Pancreas (tissue), 10 donors: Measurements from ENCODE around the gene EPHX1. TPM values are rescaled to one million over a fixed set of nuclear protein-coding genes. Genes with fewer than 3 reads are reported as not detected.

Experiments
- ATAC-seq, 4 donors: fragments of 200-7000 bp; cut with Tn5 transposase; one replicate each; pipeline versions ENCODE4 v1.8.0 to v1.9.1; 2020; ENCODE audit warnings: mild to moderate bottlenecking in 4 of 4, moderate library complexity in 4 of 4
- DNase-seq, 6 donors: peaks; one replicate each; pipeline ENCODE4 v3.0.0-alpha.2; 2020
- FAIRE-seq: peaks from 2 replicates; lab custom pipeline; 2012; peaks lifted over from hg19 to GRCh38; lab: Jason Lieb, UNC
- H3K27ac ChIP-seq, 4 donors: fragments of 200-600 bp; sonication (generic); 1 replicate in 3 of 4; 2 replicates in 1 of 4; pipeline versions ENCODE4 v1.5.0 to v1.8.0; 2020
- H3K27me3 ChIP-seq, 4 donors: fragments of 200-600 bp; one replicate each; pipeline ENCODE4 v1.8.0; 2021
- H3K36me3 ChIP-seq, 3 donors: fragments of 200-600 bp; sonication (generic) in 1 of 3; one replicate each; pipeline versions ENCODE4 v1.5.0 to v1.8.0; 2020 to 2021
- H3K4me1 ChIP-seq, 3 donors: fragments of 200-600 bp; one replicate each; pipeline ENCODE4 v1.8.0; 2021
- H3K4me3 ChIP-seq, 4 donors: fragments of 200-600 bp; sonication (generic) in 2 of 4; one replicate each; pipeline versions ENCODE4 v1.5.0 to v1.8.0; 2020 to 2021
- H3K9me3 ChIP-seq, 4 donors: fragments of 200-600 bp; one replicate each; pipeline ENCODE4 v1.8.0; 2021
- WGBS, 2 donors: extraction: QIAGEN DNeasy Blood & Tissue Kit; methylation state at CpG; one replicate each; pipeline ENCODE4 v1.1.7; 2013; 5-methylcytosine and 5-hydroxymethylcytosine counted together
- intact Hi-C, 3 donors: fragments of 100-400 bp; cut with DNase I; formaldehyde crosslinking; loops; one replicate each; pipeline versions ENCODE4 v1.11.1 to v1.14.2; 2022
- polyA plus RNA-seq, 2 donors: library from polyadenylated mRNA; stranded (reverse); fragments of 200-250 nt; gene quantifications; one replicate each; pipeline ENCODE4 v1.2.3, GENCODE V29; 2013
- total RNA-seq, 6 donors: library from RNA; stranded (reverse); fragmentation: NEBNext Ultra II Directional in 4 of 6; extraction: Animal tissue kit (Norgen Biotek cat#: 25700) in 4 of 6; gene quantifications; one replicate each; pipeline versions ENCODE4 v1.2.1 to v1.2.4, GENCODE V29; 2021 to 2023
- TF ChIP-seq, protein P1 (sequence below), 4 donors: fragments of 200-600 bp; sonication (generic) in 3 of 4; IDR thresholded peaks; one replicate each; pipeline versions ENCODE4 v1.5.0 to v1.8.0; 2021; ENCODE audit warnings: antibody characterized with exemption in 4 of 4
- donor health status: healthy with polysubstance abuse.
- donor health status: DM: no; HTN: no; CAD: no; lungs with moderate emphysema.
- donor health status: DM: no; HTN: no; CAD: no.
- donor health status: control.
- donor health status: control.
- donor health status: Bipolar disorder and iron deficiency.
- donor health status: DM: yes; HTN: yes; CAD: no.
- donor health status: DM: no; HTN: no; CAD: no.
- donor health status: DM: no; HTN: no; CAD: no.
- donor health status: DM: yes; HTN: yes; CAD: no.

The EPHX1 gene
- total and polyA plus RNA-seq, 8 donors = 26.1 to 168 (median 124) TPM

DNA sequence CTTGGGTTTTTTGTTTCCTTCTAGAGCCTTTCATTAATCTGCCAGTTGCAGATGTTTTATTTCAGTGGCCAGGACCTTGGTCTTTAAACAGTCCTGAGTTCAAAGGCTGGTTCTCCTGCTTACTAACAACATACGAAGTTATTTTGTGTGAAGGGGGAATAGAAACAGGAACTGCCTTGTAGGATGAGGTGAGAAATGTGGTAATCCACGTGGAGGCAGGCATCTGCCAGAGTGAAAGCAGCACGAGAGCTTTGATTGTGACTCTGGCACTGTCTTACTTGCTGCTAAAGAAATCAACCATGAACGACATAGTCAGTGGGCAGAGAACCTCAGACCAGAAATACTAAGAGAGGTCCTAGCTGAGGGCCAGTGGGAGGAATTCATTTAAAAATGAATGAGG lies 41.9 kb downstream of the EPHX1 start:
- TF ChIP-seq, protein P1, sequence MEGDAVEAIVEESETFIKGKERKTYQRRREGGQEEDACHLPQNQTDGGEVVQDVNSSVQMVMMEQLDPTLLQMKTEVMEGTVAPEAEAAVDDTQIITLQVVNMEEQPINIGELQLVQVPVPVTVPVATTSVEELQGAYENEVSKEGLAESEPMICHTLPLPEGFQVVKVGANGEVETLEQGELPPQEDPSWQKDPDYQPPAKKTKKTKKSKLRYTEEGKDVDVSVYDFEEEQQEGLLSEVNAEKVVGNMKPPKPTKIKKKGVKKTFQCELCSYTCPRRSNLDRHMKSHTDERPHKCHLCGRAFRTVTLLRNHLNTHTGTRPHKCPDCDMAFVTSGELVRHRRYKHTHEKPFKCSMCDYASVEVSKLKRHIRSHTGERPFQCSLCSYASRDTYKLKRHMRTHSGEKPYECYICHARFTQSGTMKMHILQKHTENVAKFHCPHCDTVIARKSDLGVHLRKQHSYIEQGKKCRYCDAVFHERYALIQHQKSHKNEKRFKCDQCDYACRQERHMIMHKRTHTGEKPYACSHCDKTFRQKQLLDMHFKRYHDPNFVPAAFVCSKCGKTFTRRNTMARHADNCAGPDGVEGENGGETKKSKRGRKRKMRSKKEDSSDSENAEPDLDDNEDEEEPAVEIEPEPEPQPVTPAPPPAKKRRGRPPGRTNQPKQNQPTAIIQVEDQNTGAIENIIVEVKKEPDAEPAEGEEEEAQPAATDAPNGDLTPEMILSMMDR (IDR thresholded peaks at IDR 0.05) = no peak
- 30 to 32% methylated on average over 4 of the region's 4 CpGs for WGBS, 2 donors
- intact Hi-C loops = no loop called here
- no peak for FAIRE-seq
- Histone ChIP-seq H3K4me3 (no peak overlapping the region), H3K4me1 (peaks cover 6 to 26% (median 12%) of the 10 kb centered on the region in 3 donors), H3K9me3 (no peaks in the 10 kb centered on the region), H3K36me3 (peaks cover 0 to 52% (median 33%) of the 10 kb centered on the region in 3 donors), H3K27ac (peak overlapping the region in 2 of 4 donors; percentile 30 to 41), H3K27me3 (no peaks in the 10 kb centered on the region)
- peak in 1 of 4 donors; percentile 24 for ATAC-seq
- no peak for DNase-seq

DNA sequence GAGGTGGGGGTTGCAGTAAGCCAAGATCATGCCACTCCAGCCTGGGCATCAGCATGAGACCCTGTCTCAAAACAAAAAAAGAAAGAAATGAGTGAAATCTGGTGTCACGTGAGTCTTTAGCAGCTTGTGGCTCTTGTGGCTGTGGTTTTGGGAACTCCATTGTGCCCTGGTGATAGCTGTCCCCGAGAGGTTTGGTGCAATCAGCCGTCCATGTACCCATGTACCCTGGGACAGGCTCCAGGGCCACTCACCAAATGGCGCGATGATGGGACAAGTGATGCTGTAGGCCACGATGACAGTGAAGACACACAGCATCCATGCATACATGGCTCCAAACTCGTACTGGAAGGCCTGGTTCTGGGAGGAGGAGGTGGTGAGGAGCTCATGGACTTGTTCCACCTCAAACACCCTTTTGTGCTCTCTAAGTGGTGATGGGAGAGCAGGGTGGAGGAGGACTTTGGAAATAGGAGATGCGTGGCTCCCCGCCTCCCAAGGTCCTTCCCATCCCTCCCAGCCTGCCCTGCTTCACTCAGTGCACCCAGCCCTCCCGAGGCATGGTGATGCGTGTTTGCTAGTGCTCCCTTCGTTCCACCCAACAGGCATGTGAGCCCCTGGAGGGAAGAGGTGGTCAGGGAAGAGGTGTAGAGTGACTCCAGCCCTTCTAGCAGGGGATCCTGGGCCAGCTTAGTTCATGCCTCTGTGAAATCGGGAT lies 42.6 kb downstream of the EPHX1 start:
- H3K27ac ChIP-seq = peak overlapping the region in 2 of 4 donors; percentile 30 to 41
- no peak for FAIRE-seq

DNA sequence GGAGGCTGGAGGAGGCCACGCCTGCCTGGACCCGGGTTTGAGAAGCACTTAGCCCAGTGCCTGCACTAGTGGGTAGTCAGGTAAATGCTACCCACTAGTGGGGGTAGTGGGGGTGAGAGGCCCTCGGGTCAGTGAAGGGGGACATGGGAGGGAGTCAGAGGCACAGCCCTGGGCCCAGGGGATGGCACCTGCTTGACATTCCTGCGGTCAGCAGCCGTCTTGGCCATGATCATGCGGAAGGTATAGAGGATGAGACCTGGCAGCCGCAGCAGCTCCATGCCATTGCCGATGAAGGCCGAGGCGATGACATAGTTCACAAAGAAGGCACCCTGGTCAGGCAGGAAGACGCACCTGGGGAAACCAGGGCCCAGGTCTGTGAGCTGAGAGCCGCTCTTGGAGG lies 43.5 kb downstream of the EPHX1 start:
- FAIRE-seq (no peak), ATAC-seq (no peak), DNase-seq (peak in 1 of 6 donors; percentile 60)
- TF ChIP-seq, protein P1 (IDR thresholded peaks at IDR 0.05) = no peak
- Histone ChIP-seq H3K4me3 (no peak overlapping the region), H3K27me3 (no peaks in the 10 kb centered on the region), H3K36me3 (peaks cover 0 to 55% (median 35%) of the 10 kb centered on the region in 3 donors), H3K27ac (no peak overlapping the region), H3K4me1 (peaks cover 0 to 11% (median 4%) of the 10 kb centered on the region in 3 donors), H3K9me3 (no peaks in the 10 kb centered on the region)
- intact Hi-C loops = no loop called here
- WGBS, 2 donors = 88 to 96% methylated on average over 12 of the region's 12 CpGs

More for the DNA sequence above, 42.6 kb downstream of the EPHX1 start:
- TF ChIP-seq, protein P1 (IDR thresholded peaks at IDR 0.05) = no peak
- H3K27me3 ChIP-seq = no peaks in the 10 kb centered on the region
- no peaks in the 10 kb centered on the region for H3K9me3 ChIP-seq
- no peak for ATAC-seq
- H3K4me3 ChIP-seq = no peak overlapping the region
- peak in 1 of 6 donors; percentile 63 for DNase-seq
- intact Hi-C loops = no loop called here
- peaks cover 0 to 46% (median 34%) of the 10 kb centered on the region in 3 donors for H3K36me3 ChIP-seq
- 95% methylated on average over 13 of the region's 13 CpGs for WGBS, 2 donors
- peaks cover 4 to 20% (median 6%) of the 10 kb centered on the region in 3 donors for H3K4me1 ChIP-seq

DNA sequence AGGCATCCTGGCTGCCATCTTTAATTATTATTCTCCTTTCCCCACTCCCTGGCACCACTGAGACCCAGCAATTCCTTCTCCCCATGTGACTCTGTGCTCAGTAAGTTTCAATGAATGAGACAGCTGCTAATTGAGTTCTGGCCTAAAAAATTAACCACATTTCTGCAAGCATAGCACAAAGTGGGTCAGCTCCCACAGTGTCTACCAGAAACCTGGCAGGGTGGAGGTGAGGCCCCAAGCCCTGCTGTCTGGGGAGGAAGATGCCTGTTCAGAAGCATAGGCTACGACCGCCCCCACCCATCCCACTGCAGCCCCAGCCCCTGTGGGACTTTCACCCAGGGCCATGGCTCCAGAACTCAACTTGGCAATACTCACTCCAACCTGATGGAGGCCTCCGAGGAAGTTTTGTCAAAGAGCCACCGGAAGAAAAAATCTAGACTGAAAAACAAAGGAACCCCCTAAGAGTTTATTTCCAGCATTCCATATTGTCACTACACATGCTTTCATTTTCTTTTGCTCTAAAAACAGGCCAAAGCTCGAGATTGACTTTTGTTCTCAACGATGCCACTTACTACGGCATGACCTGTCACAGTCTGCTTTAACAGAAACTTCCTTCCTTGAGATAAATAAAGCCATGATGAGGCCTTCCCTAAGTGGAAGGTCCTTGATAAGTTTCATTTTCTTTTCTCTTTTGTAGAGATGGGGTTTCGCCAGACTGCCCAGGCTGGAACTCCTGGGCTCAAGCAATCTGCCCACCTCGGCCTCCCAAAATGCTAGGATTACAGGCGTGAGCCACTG lies 45.8 kb downstream of the EPHX1 start:
- WGBS, 2 donors = 83 to 85% methylated on average over 10 of the region's 10 CpGs
- Histone ChIP-seq H3K4me1 (peaks cover 0 to 10% (median 4%) of the 10 kb centered on the region in 3 donors), H3K27me3 (no peaks in the 10 kb centered on the region), H3K36me3 (peaks cover 0 to 74% (median 41%) of the 10 kb centered on the region in 3 donors), H3K4me3 (no peak overlapping the region), H3K27ac (peak overlapping the region in 1 of 4 donors; percentile 22), H3K9me3 (no peaks in the 10 kb centered on the region)
- no peak for ATAC-seq
- no peak for FAIRE-seq
- no peak for DNase-seq
- intact Hi-C loops = no loop called here
- TF ChIP-seq, protein P1 (IDR thresholded peaks at IDR 0.05) = no peak
